ENCODE results near the gene PNMA1.

Gene PNMA1

GRCh38 chr14:73678698-73679097 lies 35.5 kb downstream of the PNMA1 start:
- TF ChIP-seq CTCF (conservative IDR thresholded peaks at IDR 0.05; ENCODE audit: low read depth, low read length), result no peak
- no peak overlapping the region for H3K4me2 ChIP-seq
- no peak overlapping the region for H2AFZ ChIP-seq (ENCODE audit: low read depth)
- no peaks in the 10 kb centered on the region for H3K27me3 ChIP-seq (ENCODE audit: insufficient read depth, low read depth)
- H4K20me1 ChIP-seq (ENCODE audit: insufficient read depth), result no peaks in the 10 kb centered on the region
- no peaks in the 10 kb centered on the region for H3K36me3 ChIP-seq (ENCODE audit: insufficient read depth)
- H3K79me2 ChIP-seq (ENCODE audit: insufficient read depth, low read depth), result no peaks in the 10 kb centered on the region
- H3K4me1 ChIP-seq (ENCODE audit: low read depth, poor library complexity, severe bottlenecking), result no peaks in the 10 kb centered on the region
- no peak overlapping the region for H3K4me3 ChIP-seq (IDR thresholded peaks at IDR 0.05; ENCODE audit: insufficient read depth, low read depth, low read length)
- H3K27ac ChIP-seq, result no peak overlapping the region
- no peak overlapping the region for H3K9ac ChIP-seq

GRCh38 chr14:73674986-73675385 lies 39.2 kb downstream of the PNMA1 start:
- no peaks in the 10 kb centered on the region for H3K79me2 ChIP-seq (ENCODE audit: insufficient read depth, low read depth)
- H3K27ac ChIP-seq, result no peak overlapping the region
- TF ChIP-seq CTCF (conservative IDR thresholded peaks at IDR 0.05; ENCODE audit: low read depth, low read length), result no peak
- H3K36me3 ChIP-seq (ENCODE audit: insufficient read depth), result no peaks in the 10 kb centered on the region
- no peak overlapping the region for H3K4me2 ChIP-seq
- H4K20me1 ChIP-seq (ENCODE audit: insufficient read depth), result no peaks in the 10 kb centered on the region
- no peak overlapping the region for H3K9ac ChIP-seq
- no peak overlapping the region for H3K4me3 ChIP-seq (IDR thresholded peaks at IDR 0.05; ENCODE audit: insufficient read depth, low read depth, low read length)
- no peaks in the 10 kb centered on the region for H3K4me1 ChIP-seq (ENCODE audit: low read depth, poor library complexity, severe bottlenecking)
- H2AFZ ChIP-seq (ENCODE audit: low read depth), result no peak overlapping the region
- H3K27me3 ChIP-seq (ENCODE audit: insufficient read depth, low read depth), result no peaks in the 10 kb centered on the region

GRCh38 chr14:73667854-73668253 lies 46.3 kb downstream of the PNMA1 start:
- Histone ChIP-seq H3K4me1 (ENCODE audit: low read depth, poor library complexity, severe bottlenecking) (no peaks in the 10 kb centered on the region), H3K36me3 (ENCODE audit: insufficient read depth) (no peaks in the 10 kb centered on the region), H3K4me3 (IDR thresholded peaks at IDR 0.05; ENCODE audit: insufficient read depth, low read depth, low read length) (no peak overlapping the region), H3K27me3 (ENCODE audit: insufficient read depth, low read depth) (no peaks in the 10 kb centered on the region), H4K20me1 (ENCODE audit: insufficient read depth) (no peaks in the 10 kb centered on the region), H3K4me2 (no peak overlapping the region), H3K9ac (no peak overlapping the region), H3K27ac (no peak overlapping the region), H2AFZ (ENCODE audit: low read depth) (no peak overlapping the region), H3K79me2 (ENCODE audit: insufficient read depth, low read depth) (no peaks in the 10 kb centered on the region)
- TF ChIP-seq CTCF (conservative IDR thresholded peaks at IDR 0.05; ENCODE audit: low read depth, low read length), result no peak

- H3K27me3 ChIP-seq (ENCODE audit: insufficient read depth, low read depth), result no peaks in the 10 kb centered on the region
- no peaks in the 10 kb centered on the region for H4K20me1 ChIP-seq (ENCODE audit: insufficient read depth)
- no peaks in the 10 kb centered on the region for H3K79me2 ChIP-seq (ENCODE audit: insufficient read depth, low read depth)
- H3K27ac ChIP-seq, result no peak overlapping the region
- no peak overlapping the region for H3K4me2 ChIP-seq
- no peak overlapping the region for H3K9ac ChIP-seq
- no peaks in the 10 kb centered on the region for H3K4me1 ChIP-seq (ENCODE audit: low read depth, poor library complexity, severe bottlenecking)
- no peak overlapping the region for H2AFZ ChIP-seq (ENCODE audit: low read depth)
- H3K4me3 ChIP-seq (IDR thresholded peaks at IDR 0.05; ENCODE audit: insufficient read depth, low read depth, low read length), result no peak overlapping the region
- TF ChIP-seq CTCF (conservative IDR thresholded peaks at IDR 0.05; ENCODE audit: low read depth, low read length), result no peak
- H3K36me3 ChIP-seq (ENCODE audit: insufficient read depth), result no peaks in the 10 kb centered on the region
Observed at GRCh38 chr14:73666583-73666982, 47.6 kb downstream of the PNMA1 start.

GRCh38 chr14:73665130-73665529 lies 49.1 kb downstream of the PNMA1 start:
- Histone ChIP-seq H3K9ac (no peak overlapping the region), H3K4me1 (ENCODE audit: low read depth, poor library complexity, severe bottlenecking) (no peaks in the 10 kb centered on the region), H3K79me2 (ENCODE audit: insufficient read depth, low read depth) (no peaks in the 10 kb centered on the region), H3K4me2 (no peak overlapping the region), H3K4me3 (IDR thresholded peaks at IDR 0.05; ENCODE audit: insufficient read depth, low read depth, low read length) (no peak overlapping the region), H3K27me3 (ENCODE audit: insufficient read depth, low read depth) (no peaks in the 10 kb centered on the region), H3K27ac (no peak overlapping the region), H3K36me3 (ENCODE audit: insufficient read depth) (no peaks in the 10 kb centered on the region), H2AFZ (ENCODE audit: low read depth) (no peak overlapping the region), H4K20me1 (ENCODE audit: insufficient read depth) (no peaks in the 10 kb centered on the region)
- no peak for TF ChIP-seq CTCF (conservative IDR thresholded peaks at IDR 0.05; ENCODE audit: low read depth, low read length)

Measured in KMS-11 (cell line).